A673 (cell line): ENCODE data around the gene ZC3H8.

Source experiments
- CTCF ChIP-seq: fragments of 300-800, 200-600 bp; sonication (generic); conservative IDR thresholded peaks from 2 replicates; pipeline ENCODE4 v1.5.1; 2017; ENCODE audit warnings: low read depth, mild to moderate bottlenecking, antibody characterized with exemption, low read length, moderate library complexity, mixed read lengths
- EZH2 ChIP-seq: fragments of 200-600 bp; sonication (generic); IDR thresholded peaks from 2 replicates; pipeline ENCODE4 v1.6.1; 2017; ENCODE audit warnings: borderline replicate concordance, low read depth, mild to moderate bottlenecking, mixed read lengths, antibody characterized with exemption, low read length; ENCODE audit not compliant: poor library complexity, severe bottlenecking

- no peak for TF ChIP-seq CTCF
- TF ChIP-seq EZH2, result no peak
Observed at GRCh38 chr2:112174383-112174782, 80.5 kb downstream of the ZC3H8 start.
